ENCODE results near the gene AGBL4.

AGBL4 gene

DNA sequence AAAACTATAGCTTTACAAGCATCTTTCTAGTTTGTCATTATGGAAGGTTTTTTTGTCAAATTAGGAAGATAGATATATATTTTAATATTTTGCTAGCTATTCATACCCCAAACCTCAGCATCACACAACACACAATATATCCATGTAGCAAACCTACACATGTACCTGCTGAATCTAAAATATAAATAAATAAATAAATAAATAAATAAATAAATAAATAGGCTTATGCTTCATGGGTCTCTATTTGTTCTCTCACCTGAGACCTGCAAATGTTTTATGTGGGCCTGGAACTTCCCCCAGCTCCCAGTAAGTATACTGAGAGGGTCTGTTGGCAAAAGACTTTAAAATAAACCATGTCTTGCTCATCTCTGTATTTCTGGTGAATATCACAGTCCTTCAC is 1099.7 kb downstream of the AGBL4 start (continued):
- TF ChIP-seq, protein P1, sequence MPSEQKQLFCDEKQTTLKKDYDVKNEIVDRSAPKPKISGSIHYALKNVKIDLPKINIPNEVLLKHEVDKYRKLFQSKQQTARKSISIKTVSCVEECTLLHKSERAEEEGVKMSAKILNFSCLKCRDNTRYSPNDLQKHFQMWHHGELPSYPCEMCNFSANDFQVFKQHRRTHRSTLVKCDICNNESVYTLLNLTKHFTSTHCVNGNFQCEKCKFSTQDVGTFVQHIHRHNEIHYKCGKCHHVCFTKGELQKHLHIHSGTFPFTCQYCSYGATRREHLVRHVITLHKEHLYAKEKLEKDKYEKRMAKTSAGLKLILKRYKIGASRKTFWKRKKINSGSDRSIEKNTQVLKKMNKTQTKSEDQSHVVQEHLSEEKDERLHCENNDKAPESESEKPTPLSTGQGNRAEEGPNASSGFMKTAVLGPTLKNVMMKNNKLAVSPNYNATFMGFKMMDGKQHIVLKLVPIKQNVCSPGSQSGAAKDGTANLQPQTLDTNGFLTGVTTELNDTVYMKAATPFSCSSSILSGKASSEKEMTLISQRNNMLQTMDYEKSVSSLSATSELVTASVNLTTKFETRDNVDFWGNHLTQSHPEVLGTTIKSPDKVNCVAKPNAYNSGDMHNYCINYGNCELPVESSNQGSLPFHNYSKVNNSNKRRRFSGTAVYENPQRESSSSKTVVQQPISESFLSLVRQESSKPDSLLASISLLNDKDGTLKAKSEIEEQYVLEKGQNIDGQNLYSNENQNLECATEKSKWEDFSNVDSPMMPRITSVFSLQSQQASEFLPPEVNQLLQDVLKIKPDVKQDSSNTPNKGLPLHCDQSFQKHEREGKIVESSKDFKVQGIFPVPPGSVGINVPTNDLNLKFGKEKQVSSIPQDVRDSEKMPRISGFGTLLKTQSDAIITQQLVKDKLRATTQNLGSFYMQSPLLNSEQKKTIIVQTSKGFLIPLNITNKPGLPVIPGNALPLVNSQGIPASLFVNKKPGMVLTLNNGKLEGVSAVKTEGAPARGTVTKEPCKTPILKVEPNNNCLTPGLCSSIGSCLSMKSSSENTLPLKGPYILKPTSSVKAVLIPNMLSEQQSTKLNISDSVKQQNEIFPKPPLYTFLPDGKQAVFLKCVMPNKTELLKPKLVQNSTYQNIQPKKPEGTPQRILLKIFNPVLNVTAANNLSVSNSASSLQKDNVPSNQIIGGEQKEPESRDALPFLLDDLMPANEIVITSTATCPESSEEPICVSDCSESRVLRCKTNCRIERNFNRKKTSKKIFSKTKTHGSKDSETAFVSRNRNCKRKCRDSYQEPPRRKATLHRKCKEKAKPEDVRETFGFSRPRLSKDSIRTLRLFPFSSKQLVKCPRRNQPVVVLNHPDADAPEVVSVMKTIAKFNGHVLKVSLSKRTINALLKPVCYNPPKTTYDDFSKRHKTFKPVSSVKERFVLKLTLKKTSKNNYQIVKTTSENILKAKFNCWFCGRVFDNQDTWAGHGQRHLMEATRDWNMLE (tag by site-specific recombination; conservative IDR thresholded peaks at IDR 0.05; ENCODE audit: low read depth): peak; percentile 79
- 0 out of 2 replicates have a peak, but pooled peaks have one; percentile 31 for TF ChIP-seq ZNF629 (tag by site-specific recombination; IDR thresholded peaks at IDR 0.05)
- peak; percentile 30; the same call in 1 of the 2 replicates for TF ChIP-seq ZNF266 (tag by site-specific recombination; IDR thresholded peaks at IDR 0.05; ENCODE audit: low read depth)

DNA sequence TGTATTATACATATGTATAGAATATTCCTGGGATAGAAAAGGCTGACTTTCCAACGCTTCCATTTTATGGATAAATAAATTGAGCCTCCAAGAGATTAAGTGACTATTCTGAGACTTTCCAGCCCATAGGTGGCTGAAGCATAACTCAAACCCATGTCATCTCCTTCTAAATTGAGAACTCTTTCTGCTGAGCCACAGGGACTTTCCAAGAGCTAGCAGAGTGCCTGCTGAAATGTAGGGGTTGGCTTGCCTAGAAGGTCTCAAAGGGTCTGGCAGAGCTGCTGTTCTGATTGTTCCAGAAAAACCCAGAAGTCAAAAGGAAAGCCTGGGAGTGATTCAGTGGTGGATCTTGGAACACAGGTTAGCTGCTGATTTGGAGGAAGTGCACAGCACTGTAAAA is 1100.6 kb downstream of the AGBL4 start:
- no peak overlapping the region for H3K4me3 ChIP-seq (ENCODE audit: low read depth, low read length)
- no peaks in the 10 kb centered on the region for H3K9me3 ChIP-seq (ENCODE audit: control insufficient read depth, insufficient read depth, low read depth, low read length)
- TF ChIP-seq, protein P2, sequence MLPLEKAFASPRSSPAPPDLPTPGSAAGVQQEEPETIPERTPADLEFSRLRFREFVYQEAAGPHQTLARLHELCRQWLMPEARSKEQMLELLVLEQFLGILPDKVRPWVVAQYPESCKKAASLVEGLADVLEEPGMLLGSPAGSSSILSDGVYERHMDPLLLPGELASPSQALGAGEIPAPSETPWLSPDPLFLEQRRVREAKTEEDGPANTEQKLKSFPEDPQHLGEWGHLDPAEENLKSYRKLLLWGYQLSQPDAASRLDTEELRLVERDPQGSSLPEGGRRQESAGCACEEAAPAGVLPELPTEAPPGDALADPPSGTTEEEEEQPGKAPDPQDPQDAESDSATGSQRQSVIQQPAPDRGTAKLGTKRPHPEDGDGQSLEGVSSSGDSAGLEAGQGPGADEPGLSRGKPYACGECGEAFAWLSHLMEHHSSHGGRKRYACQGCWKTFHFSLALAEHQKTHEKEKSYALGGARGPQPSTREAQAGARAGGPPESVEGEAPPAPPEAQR (tag by site-specific recombination; IDR thresholded peaks at IDR 0.05): no peak
- TF ChIP-seq ZNF248 (tag by site-specific recombination; IDR thresholded peaks at IDR 0.05) (no peak), ZFHX2 (tag by site-specific recombination; conservative IDR thresholded peaks at IDR 0.05) (no peak), KLF9 (tag by site-specific recombination; IDR thresholded peaks at IDR 0.05; ENCODE audit: low read depth) (no peak)
- TF ChIP-seq, protein P3, sequence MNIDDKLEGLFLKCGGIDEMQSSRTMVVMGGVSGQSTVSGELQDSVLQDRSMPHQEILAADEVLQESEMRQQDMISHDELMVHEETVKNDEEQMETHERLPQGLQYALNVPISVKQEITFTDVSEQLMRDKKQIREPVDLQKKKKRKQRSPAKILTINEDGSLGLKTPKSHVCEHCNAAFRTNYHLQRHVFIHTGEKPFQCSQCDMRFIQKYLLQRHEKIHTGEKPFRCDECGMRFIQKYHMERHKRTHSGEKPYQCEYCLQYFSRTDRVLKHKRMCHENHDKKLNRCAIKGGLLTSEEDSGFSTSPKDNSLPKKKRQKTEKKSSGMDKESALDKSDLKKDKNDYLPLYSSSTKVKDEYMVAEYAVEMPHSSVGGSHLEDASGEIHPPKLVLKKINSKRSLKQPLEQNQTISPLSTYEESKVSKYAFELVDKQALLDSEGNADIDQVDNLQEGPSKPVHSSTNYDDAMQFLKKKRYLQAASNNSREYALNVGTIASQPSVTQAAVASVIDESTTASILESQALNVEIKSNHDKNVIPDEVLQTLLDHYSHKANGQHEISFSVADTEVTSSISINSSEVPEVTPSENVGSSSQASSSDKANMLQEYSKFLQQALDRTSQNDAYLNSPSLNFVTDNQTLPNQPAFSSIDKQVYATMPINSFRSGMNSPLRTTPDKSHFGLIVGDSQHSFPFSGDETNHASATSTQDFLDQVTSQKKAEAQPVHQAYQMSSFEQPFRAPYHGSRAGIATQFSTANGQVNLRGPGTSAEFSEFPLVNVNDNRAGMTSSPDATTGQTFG (tag by site-specific recombination; IDR thresholded peaks at IDR 0.05; ENCODE audit: borderline replicate concordance): no peak
- TF ChIP-seq, protein P4, sequence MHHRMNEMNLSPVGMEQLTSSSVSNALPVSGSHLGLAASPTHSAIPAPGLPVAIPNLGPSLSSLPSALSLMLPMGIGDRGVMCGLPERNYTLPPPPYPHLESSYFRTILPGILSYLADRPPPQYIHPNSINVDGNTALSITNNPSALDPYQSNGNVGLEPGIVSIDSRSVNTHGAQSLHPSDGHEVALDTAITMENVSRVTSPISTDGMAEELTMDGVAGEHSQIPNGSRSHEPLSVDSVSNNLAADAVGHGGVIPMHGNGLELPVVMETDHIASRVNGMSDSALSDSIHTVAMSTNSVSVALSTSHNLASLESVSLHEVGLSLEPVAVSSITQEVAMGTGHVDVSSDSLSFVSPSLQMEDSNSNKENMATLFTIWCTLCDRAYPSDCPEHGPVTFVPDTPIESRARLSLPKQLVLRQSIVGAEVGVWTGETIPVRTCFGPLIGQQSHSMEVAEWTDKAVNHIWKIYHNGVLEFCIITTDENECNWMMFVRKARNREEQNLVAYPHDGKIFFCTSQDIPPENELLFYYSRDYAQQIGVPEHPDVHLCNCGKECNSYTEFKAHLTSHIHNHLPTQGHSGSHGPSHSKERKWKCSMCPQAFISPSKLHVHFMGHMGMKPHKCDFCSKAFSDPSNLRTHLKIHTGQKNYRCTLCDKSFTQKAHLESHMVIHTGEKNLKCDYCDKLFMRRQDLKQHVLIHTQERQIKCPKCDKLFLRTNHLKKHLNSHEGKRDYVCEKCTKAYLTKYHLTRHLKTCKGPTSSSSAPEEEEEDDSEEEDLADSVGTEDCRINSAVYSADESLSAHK (tag by site-specific recombination; IDR thresholded peaks at IDR 0.05): no peak
- CTCF ChIA-PET: interaction anchor here (0.6 kb wide), 1 partner anchor 246 kb away, joined by 4 read pairs; no protein-coding TSS in a partner anchor
- no peak overlapping the region for H3K27ac ChIP-seq (ENCODE audit: extremely low read depth, low read depth, low read length)
- H3K4me1 ChIP-seq (ENCODE audit: control insufficient read depth, insufficient read depth, low read length): no peaks in the 10 kb centered on the region
- POLR2A ChIA-PET: no interaction called here
- no peaks in the 10 kb centered on the region for H3K36me3 ChIP-seq (ENCODE audit: control insufficient read depth in 2 of 2, insufficient read depth in 1 of 2, low read length in 2 of 2)

DNA sequence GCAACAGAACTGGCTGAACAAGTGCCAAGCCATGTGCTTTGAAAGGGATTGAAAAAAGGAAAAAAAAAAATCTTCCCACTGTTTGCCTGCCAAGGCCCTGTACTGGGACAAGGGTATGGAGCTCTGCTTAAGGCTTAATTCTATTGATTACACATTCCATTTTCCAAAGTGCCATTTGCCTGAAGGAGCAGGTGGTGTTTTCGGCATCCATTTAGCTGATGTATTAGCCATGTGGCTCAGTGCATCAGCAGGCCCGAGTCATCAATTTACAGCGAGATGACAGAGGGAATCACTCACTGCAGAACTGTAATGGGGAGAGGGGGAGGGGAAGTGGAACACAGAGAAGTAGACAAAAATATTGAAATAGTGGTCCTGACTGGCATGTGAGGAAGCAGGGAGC is 1102.9 kb downstream of the AGBL4 start:
- H3K36me3 ChIP-seq (ENCODE audit: control insufficient read depth in 2 of 2, insufficient read depth in 1 of 2, low read length in 2 of 2): no peaks in the 10 kb centered on the region
- H3K27ac ChIP-seq (ENCODE audit: extremely low read depth, low read depth, low read length): no peak overlapping the region
- POLR2A ChIA-PET: no interaction called here
- CTCF ChIA-PET: interaction anchor here (0.6 to 0.7 kb wide), 2 partner anchors 246 to 1085 kb away, joined by 3 to 4 read pairs; no protein-coding TSS in a partner anchor
- no peak overlapping the region for H3K4me3 ChIP-seq (ENCODE audit: low read depth, low read length)
- H3K4me1 ChIP-seq (ENCODE audit: control insufficient read depth, insufficient read depth, low read length): no peaks in the 10 kb centered on the region
- H3K9me3 ChIP-seq (ENCODE audit: control insufficient read depth, insufficient read depth, low read depth, low read length): no peaks in the 10 kb centered on the region
- TF ChIP-seq ZNF830 (tag by site-specific recombination; IDR thresholded peaks at IDR 0.05; ENCODE audit: low read depth) (no peak), ZNF132 (tag by site-specific recombination; IDR thresholded peaks at IDR 0.05; ENCODE audit: borderline replicate concordance) (no peak), EGR2 (tag by site-specific recombination; IDR thresholded peaks at IDR 0.05; ENCODE audit: low read depth) (no peak), ZNF843 (tag by site-specific recombination; IDR thresholded peaks at IDR 0.05) (no peak), ZBTB48 (tag by site-specific recombination; IDR thresholded peaks at IDR 0.05) (no peak), ZNF341 (tag by site-specific recombination; IDR thresholded peaks at IDR 0.05; ENCODE audit: low read depth) (no peak)
- TF ChIP-seq, protein P1 (tag by site-specific recombination; conservative IDR thresholded peaks at IDR 0.05; ENCODE audit: low read depth): no peak

Data from HEK293 (cell line).